Thyroid gland (tissue), 4 donors: ENCODE results near the gene SNX4. TPM values are rescaled to one million over a fixed set of nuclear protein-coding genes. Genes with fewer than 3 reads are reported as not detected.

Experiments used
- DNase-seq, 2 donors: peaks; one replicate each; pipeline ENCODE4 v3.0.0-alpha.2; 2019
- H3K27ac ChIP-seq, 3 donors: fragments of 200-600 bp; sonication (generic); 1 replicate in 2 of 3; 2 replicates in 1 of 3; pipeline ENCODE4 v1.5.1; 2016 to 2019; ENCODE audit warnings: mild to moderate bottlenecking in 1 of 3, moderate library complexity in 1 of 3
- H3K27me3 ChIP-seq: fragments of 200-600 bp; sonication (generic); one replicate; pipeline ENCODE4 v1.5.1; 2019
- H3K36me3 ChIP-seq, 2 donors: fragments of 200-600 bp; sonication (generic); one replicate each; pipeline ENCODE4 v1.5.1; 2016 to 2019
- H3K4me1 ChIP-seq, 2 donors: fragments of 200-600 bp; sonication (generic); one replicate each; pipeline ENCODE4 v1.5.1; 2017 to 2019
- H3K4me3 ChIP-seq, 3 donors: fragments of 200-600 bp; sonication (generic); replicated peaks in 1 of 3; 1 replicate in 2 of 3; 2 replicates in 1 of 3; pipeline ENCODE4 v1.5.1; 2016; ENCODE audit warnings: mild to moderate bottlenecking in 1 of 3
- H3K9me3 ChIP-seq: fragments of 200-600 bp; sonication (generic); one replicate; pipeline ENCODE4 v1.5.1; 2017
- CTCF ChIP-seq, 6 experiments: fragments of 200-600 bp in 3 of 6; fragments of 450-650 bp in 3 of 6; sonication (generic) in 3 of 6; IDR thresholded peaks; one replicate each; pipeline ENCODE4 v1.5.1; 2016 to 2019; ENCODE audit warnings: antibody characterized with exemption in 6 of 6, mild to moderate bottlenecking in 2 of 6, inconsistent platforms in 1 of 6, moderate library complexity in 1 of 6
- POLR2A ChIP-seq, 2 donors: fragments of 450-650 bp; IDR thresholded peaks; one replicate each; pipeline ENCODE4 v1.6.1; 2017; ENCODE audit warnings: antibody characterized with exemption in 2 of 2, mild to moderate bottlenecking in 2 of 2, moderate library complexity in 1 of 2
- WGBS, 2 donors: methylation state at CpG; one replicate each; pipeline ENCODE4 v1.1.5; 2017; 5-methylcytosine and 5-hydroxymethylcytosine counted together
- intact Hi-C: fragments of 100-400 bp; cut with DNase I; formaldehyde crosslinking; loops from one replicate; pipeline ENCODE4 v1.15.1; 2023
- total RNA-seq, 4 donors: library from RNA; depleted of rRNA; stranded (reverse); fragments of >200 nt; gene quantifications; one replicate each; pipeline ENCODE4 v1.2.3, GENCODE V29; 2016

The SNX4 gene
- total RNA-seq, 4 donors from 2014 or later = 112 to 195 (median 138) TPM

DNA sequence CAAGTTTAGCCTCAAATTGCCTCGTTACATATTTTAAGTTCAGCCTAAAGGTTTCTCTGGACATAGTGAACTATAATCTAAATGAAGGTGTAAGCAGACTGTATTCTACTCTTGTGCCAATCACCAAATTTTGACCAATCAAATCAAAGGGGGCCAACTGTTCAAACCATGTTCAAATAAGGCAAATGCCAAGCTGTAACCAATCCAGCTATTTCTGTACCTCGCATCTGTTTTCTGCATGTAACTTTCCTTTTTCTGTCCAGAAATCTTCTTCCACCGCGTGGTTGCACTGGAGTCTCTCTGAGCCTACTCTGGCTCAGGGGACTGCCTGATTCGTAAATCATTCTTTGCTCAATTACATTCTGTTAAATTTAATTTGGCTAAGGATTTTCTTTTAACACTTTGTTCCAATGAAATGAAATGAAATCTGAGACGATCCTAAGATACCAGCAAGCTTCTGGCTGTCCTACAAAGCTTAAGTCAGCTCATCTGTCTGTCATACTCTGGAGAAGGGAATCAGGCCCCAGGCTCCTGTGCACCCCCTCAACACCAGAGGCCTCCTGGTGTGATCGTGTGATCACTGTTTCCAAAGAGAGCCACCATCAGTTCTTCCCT lies 91.7 kb downstream of the SNX4 start:
- H3K4me3 ChIP-seq = no peak overlapping the region
- 82 to 86% methylated on average over 7 of the region's 7 CpGs for WGBS, 2 donors
- intact Hi-C loops = no loop called here
- no peak overlapping the region for H3K27ac ChIP-seq
- TF ChIP-seq CTCF (IDR thresholded peaks at IDR 0.05) (no peak), POLR2A (IDR thresholded peaks at IDR 0.05) (no peak)
- no peaks in the 10 kb centered on the region for H3K4me1 ChIP-seq
- no peaks in the 10 kb centered on the region for H3K27me3 ChIP-seq
- DNase-seq = no peak
- H3K36me3 ChIP-seq = no peaks in the 10 kb centered on the region
- no peaks in the 10 kb centered on the region for H3K9me3 ChIP-seq

DNA sequence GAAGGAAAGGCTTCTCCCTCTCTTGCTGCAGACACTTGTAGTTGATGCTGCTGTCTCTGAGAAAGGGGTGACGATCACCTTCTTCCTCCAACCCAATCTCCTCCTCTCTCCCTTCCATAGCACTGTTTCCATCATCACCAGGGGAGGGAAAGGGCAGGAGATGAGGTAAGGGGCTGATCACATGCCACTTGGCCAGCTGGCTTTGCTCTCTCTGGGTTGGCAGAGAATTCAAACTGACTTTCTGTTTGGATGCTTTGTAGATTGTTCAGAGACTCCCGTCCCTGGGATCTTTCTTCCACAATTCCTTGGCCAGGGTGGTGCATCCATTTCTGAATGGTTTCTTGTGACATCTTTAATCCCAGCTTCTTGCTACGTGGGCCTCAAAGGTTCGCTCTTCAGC lies 101.7 kb downstream of the SNX4 start:
- Histone ChIP-seq H3K9me3 (no peaks in the 10 kb centered on the region), H3K4me3 (no peak overlapping the region), H3K4me1 (no peaks in the 10 kb centered on the region), H3K27me3 (no peaks in the 10 kb centered on the region), H3K36me3 (no peaks in the 10 kb centered on the region), H3K27ac (no peak overlapping the region)
- intact Hi-C loops = no loop called here
- TF ChIP-seq CTCF (IDR thresholded peaks at IDR 0.05) (no peak), POLR2A (IDR thresholded peaks at IDR 0.05) (no peak)
- WGBS, 2 donors = 90 to 93% methylated on average over 4 of the region's 4 CpGs
- no peak for DNase-seq

DNA sequence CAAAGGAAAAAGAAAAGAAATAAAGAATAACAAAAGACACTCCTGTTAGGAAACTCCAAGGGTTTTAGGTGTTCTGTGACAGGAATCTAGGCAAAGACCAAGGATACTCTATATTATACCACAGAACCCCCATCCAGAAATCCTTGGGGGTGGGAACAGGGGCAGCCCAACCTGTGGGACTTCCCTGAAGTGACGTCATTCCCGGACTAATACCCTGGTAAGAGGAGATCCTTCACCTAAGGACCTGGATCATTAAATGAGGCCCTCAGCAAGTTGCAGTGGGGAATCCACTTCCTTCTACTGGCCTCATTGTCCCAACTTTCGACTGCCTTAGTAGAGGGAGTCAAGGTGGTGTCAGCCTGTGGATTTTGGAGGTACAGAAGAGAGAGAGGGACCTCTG lies 103.8 kb downstream of the SNX4 start:
- Histone ChIP-seq H3K4me3 (no peak overlapping the region), H3K36me3 (no peaks in the 10 kb centered on the region), H3K27me3 (no peaks in the 10 kb centered on the region), H3K27ac (no peak overlapping the region), H3K9me3 (no peaks in the 10 kb centered on the region), H3K4me1 (no peaks in the 10 kb centered on the region)
- no peak for DNase-seq
- intact Hi-C loops = no loop called here
- TF ChIP-seq CTCF (IDR thresholded peaks at IDR 0.05) (no peak), POLR2A (IDR thresholded peaks at IDR 0.05) (no peak)
- WGBS, 2 donors = 71 to 73% methylated on average over 3 of the region's 3 CpGs

DNA sequence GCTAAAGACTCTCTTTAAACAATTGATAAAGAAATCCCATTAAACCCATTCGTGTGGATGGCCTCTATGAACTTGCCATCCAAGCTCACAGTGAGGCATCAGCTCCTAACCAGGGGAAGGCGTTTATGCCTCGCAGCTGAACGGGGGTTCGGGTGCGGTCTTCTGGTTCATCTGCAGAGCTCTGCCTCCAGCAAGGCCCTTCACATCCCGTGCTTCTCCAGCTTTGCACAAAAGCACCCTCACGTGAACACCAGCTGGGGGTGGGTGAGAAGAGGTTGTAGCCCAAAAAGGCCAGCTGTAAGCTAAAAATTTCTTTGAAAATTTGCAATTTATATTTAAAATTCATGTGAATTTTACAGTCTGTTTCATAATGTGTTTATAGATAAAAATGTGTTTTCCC lies 105.3 kb downstream of the SNX4 start:
- WGBS, 2 donors = 80% methylated on average over 8 of the region's 8 CpGs
- Histone ChIP-seq H3K27ac (no peak overlapping the region), H3K36me3 (no peaks in the 10 kb centered on the region), H3K27me3 (no peaks in the 10 kb centered on the region), H3K9me3 (no peaks in the 10 kb centered on the region), H3K4me3 (no peak overlapping the region), H3K4me1 (no peaks in the 10 kb centered on the region)
- TF ChIP-seq POLR2A (IDR thresholded peaks at IDR 0.05) = no peak
- TF ChIP-seq CTCF (IDR thresholded peaks at IDR 0.05) = no peak
- intact Hi-C loops = no loop called here
- no peak for DNase-seq

GRCh38 chr3:125410922-125411321 lies 109.1 kb downstream of the SNX4 start:
- Histone ChIP-seq H3K27me3 (no peaks in the 10 kb centered on the region), H3K4me1 (no peaks in the 10 kb centered on the region), H3K27ac (no peak overlapping the region), H3K4me3 (no peak overlapping the region), H3K9me3 (no peaks in the 10 kb centered on the region), H3K36me3 (no peaks in the 10 kb centered on the region)
- intact Hi-C loops = no loop called here
- no peak for DNase-seq
- TF ChIP-seq CTCF (IDR thresholded peaks at IDR 0.05) (no peak), POLR2A (IDR thresholded peaks at IDR 0.05) (no peak)
- 90 to 91% methylated on average over 6 of the region's 6 CpGs for WGBS, 2 donors
